Thyroid gland (tissue), 4 donors: ENCODE results near the gene VSX1.

Experiments
- POLR2A ChIP-seq, 2 donors: fragments of 450-650 bp; IDR thresholded peaks; one replicate each; pipeline ENCODE4 v1.6.1; 2017; ENCODE audit warnings: antibody characterized with exemption in 2 of 2, mild to moderate bottlenecking in 2 of 2, moderate library complexity in 1 of 2
- TF ChIP-seq, protein P1 (sequence below), 6 experiments: fragments of 200-600 bp in 3 of 6; fragments of 450-650 bp in 3 of 6; sonication (generic) in 3 of 6; IDR thresholded peaks; one replicate each; pipeline ENCODE4 v1.5.1; 2016 to 2019; ENCODE audit warnings: antibody characterized with exemption in 6 of 6, mild to moderate bottlenecking in 2 of 6, inconsistent platforms in 1 of 6, moderate library complexity in 1 of 6

DNA sequence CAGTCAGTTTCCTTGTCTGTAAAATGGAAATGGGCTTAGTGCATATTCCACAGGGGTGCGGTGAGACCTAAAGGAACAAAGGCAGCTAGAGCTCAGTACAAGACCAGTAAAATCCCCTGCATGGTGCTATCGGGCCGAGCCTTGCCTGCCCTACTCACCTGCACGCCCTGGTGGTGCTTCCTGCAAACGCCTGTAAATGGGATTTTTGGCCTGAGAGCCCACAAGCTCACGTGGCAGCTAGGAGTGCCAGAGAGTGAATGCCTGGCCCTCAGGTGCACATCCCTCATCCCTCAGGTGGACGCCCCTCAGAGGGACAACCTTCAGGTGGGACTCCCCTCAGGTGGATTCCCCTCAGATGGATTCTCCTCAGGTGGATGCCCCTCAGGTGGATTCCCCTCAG lies 48.0 kb upstream of the VSX1 start:
- TF ChIP-seq, protein P1, sequence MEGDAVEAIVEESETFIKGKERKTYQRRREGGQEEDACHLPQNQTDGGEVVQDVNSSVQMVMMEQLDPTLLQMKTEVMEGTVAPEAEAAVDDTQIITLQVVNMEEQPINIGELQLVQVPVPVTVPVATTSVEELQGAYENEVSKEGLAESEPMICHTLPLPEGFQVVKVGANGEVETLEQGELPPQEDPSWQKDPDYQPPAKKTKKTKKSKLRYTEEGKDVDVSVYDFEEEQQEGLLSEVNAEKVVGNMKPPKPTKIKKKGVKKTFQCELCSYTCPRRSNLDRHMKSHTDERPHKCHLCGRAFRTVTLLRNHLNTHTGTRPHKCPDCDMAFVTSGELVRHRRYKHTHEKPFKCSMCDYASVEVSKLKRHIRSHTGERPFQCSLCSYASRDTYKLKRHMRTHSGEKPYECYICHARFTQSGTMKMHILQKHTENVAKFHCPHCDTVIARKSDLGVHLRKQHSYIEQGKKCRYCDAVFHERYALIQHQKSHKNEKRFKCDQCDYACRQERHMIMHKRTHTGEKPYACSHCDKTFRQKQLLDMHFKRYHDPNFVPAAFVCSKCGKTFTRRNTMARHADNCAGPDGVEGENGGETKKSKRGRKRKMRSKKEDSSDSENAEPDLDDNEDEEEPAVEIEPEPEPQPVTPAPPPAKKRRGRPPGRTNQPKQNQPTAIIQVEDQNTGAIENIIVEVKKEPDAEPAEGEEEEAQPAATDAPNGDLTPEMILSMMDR (IDR thresholded peaks at IDR 0.05): no peak
- TF ChIP-seq POLR2A (IDR thresholded peaks at IDR 0.05): no peak
